OCI-LY1 (cell line): ENCODE measurements around the gene TTC33.

ENCODE experiments used
- H2AFZ ChIP-seq: fragments of 200-600 bp; sonication (generic), shearing (Covaris generic); 2 replicates; pipeline ENCODE4 v1.6.0; 2014; ENCODE audit warnings: antibody characterized with exemption, mild to moderate bottlenecking, low read length
- H3F3A ChIP-seq: fragments of 200-600 bp; sonication (generic), shearing (Covaris generic); 2 replicates; pipeline ENCODE4 v1.6.0; 2014; ENCODE audit warnings: mild to moderate bottlenecking, antibody characterized with exemption, low read length, moderate library complexity; ENCODE audit not compliant: insufficient read depth
- H3K27ac ChIP-seq: fragments of 200-600 bp; sonication (generic); 2 replicates; pipeline ENCODE4 v1.5.1; 2014; ENCODE audit warnings: low read length, mixed run types, mild to moderate bottlenecking, low read depth; ENCODE audit not compliant: poor library complexity, severe bottlenecking
- H3K27me3 ChIP-seq: fragments of 200-600 bp; sonication (generic); 2 replicates; pipeline ENCODE4 v1.6.0; 2014; ENCODE audit warnings: antibody characterized with exemption, mild to moderate bottlenecking, low read length, moderate library complexity; ENCODE audit not compliant: insufficient read depth
- H3K36me3 ChIP-seq: fragments of 200-600 bp; sonication (generic); 2 replicates; pipeline ENCODE4 v1.6.1; 2014; ENCODE audit warnings: mild to moderate bottlenecking, antibody characterized with exemption, low read length, moderate library complexity, mixed read lengths; ENCODE audit not compliant: insufficient read depth
- H3K4me1 ChIP-seq: fragments of 200-600 bp; sonication (generic); 2 replicates; pipeline ENCODE4 v1.5.1; 2014; ENCODE audit warnings: mild to moderate bottlenecking, low read length, moderate library complexity; ENCODE audit not compliant: insufficient read depth, severe bottlenecking
- H3K4me2 ChIP-seq: fragments of 200-600 bp; sonication (generic), shearing (Covaris generic); 2 replicates; pipeline ENCODE4 v1.6.1; 2014; ENCODE audit warnings: low read length
- H3K4me3 ChIP-seq: fragments of 200-600 bp; sonication (generic); 2 replicates; pipeline ENCODE4 v1.5.1; 2014; ENCODE audit warnings: low read length, low read depth, mild to moderate bottlenecking, mixed read lengths; ENCODE audit not compliant: poor library complexity, severe bottlenecking
- H3K79me2 ChIP-seq: fragments of 200-600 bp; shearing (Covaris generic); 2 replicates; pipeline ENCODE4 v1.6.1; 2016; ENCODE audit warnings: mixed run types, low read length, mixed read lengths; ENCODE audit not compliant: insufficient read depth
- H3K9ac ChIP-seq: fragments of 200-600 bp; sonication (generic), shearing (Covaris generic); 2 replicates; pipeline ENCODE4 v1.6.1; 2014; ENCODE audit warnings: mild to moderate bottlenecking, low read length, mixed read lengths
- H3K9me2 ChIP-seq: fragments of 200-600 bp; sonication (generic), shearing (Covaris generic); 2 replicates; pipeline ENCODE4 v1.6.1; 2014; ENCODE audit warnings: low read depth, mild to moderate bottlenecking, low read length, mixed read lengths
- H3K9me3 ChIP-seq: fragments of 200-600 bp; shearing (Covaris generic); 2 replicates; pipeline ENCODE4 v1.6.1; 2014; ENCODE audit warnings: low read length, mixed read lengths
- H4K20me1 ChIP-seq: fragments of 200-600 bp; sonication (generic), shearing (Covaris generic); 2 replicates; pipeline ENCODE4 v1.6.0; 2016; ENCODE audit warnings: mild to moderate bottlenecking, low read length; ENCODE audit not compliant: insufficient read depth
- EZH2 ChIP-seq: fragments of 200-600 bp; sonication (generic), shearing (Covaris generic); IDR thresholded peaks from 2 replicates; pipeline ENCODE4 v1.8.0; 2017; ENCODE audit warnings: borderline replicate concordance, mixed run types, mild to moderate bottlenecking, antibody characterized with exemption, low read length, moderate library complexity, mixed read lengths
- TF ChIP-seq, protein P1 (sequence below): fragments of 200-600 bp; sonication (generic), shearing (Covaris generic); IDR thresholded peaks from 2 replicates; pipeline ENCODE4 v1.5.1; 2017; ENCODE audit warnings: mild to moderate bottlenecking, antibody characterized with exemption, low read length, moderate library complexity, mixed read lengths

The TTC33 gene

DNA sequence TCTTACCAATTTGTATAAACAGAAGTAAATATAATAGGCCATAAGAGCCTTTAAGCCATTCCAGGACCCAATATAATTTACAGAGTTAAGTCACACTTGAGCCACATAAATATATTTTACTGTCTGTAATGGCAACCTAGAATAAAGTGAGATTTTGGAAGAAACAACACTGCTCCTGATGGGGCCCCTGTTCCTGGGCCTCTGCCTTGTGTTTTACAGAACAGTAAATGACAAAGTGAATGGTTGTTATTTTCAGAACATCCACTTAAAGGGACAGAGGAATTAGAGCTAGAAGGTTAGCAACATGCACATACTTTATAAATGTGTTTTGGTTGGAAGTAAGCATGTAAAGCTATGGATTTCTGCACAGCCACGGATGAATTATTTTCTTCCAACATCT, 72.5 kb downstream of the TTC33 start:
- H3K9ac ChIP-seq: peak overlapping the region; percentile 82
- H3K9me2 ChIP-seq: no peaks in the 10 kb centered on the region
- no peak overlapping the region for H2AFZ ChIP-seq
- peak overlapping the region; percentile 86 for H3K4me3 ChIP-seq
- TF ChIP-seq EZH2: no peak
- TF ChIP-seq, protein P1, sequence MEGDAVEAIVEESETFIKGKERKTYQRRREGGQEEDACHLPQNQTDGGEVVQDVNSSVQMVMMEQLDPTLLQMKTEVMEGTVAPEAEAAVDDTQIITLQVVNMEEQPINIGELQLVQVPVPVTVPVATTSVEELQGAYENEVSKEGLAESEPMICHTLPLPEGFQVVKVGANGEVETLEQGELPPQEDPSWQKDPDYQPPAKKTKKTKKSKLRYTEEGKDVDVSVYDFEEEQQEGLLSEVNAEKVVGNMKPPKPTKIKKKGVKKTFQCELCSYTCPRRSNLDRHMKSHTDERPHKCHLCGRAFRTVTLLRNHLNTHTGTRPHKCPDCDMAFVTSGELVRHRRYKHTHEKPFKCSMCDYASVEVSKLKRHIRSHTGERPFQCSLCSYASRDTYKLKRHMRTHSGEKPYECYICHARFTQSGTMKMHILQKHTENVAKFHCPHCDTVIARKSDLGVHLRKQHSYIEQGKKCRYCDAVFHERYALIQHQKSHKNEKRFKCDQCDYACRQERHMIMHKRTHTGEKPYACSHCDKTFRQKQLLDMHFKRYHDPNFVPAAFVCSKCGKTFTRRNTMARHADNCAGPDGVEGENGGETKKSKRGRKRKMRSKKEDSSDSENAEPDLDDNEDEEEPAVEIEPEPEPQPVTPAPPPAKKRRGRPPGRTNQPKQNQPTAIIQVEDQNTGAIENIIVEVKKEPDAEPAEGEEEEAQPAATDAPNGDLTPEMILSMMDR: no peak
- no peaks in the 10 kb centered on the region for H4K20me1 ChIP-seq
- H3K27me3 ChIP-seq: no peaks in the 10 kb centered on the region
- H3K79me2 ChIP-seq: peaks cover 67% of the 10 kb centered on the region
- no peaks in the 10 kb centered on the region for H3F3A ChIP-seq
- H3K9me3 ChIP-seq: no peaks in the 10 kb centered on the region
- H3K36me3 ChIP-seq: peaks cover 29% of the 10 kb centered on the region
- peaks cover 78% of the 10 kb centered on the region for H3K4me1 ChIP-seq
- H3K27ac ChIP-seq: peak overlapping the region; percentile 81
- H3K4me2 ChIP-seq: peak overlapping the region; percentile 97

- peak overlapping the region; percentile 82 for H3K9ac ChIP-seq
These were observed 73.4 kb downstream of the TTC33 start for GRCh38 chr5:40682154-40683017.

GRCh38 chr5:40681363-40682153, 74.2 kb downstream of the TTC33 start:
- no peaks in the 10 kb centered on the region for H3F3A ChIP-seq
- H3K27me3 ChIP-seq: no peaks in the 10 kb centered on the region
- H3K36me3 ChIP-seq: peaks cover 23% of the 10 kb centered on the region
- TF ChIP-seq EZH2: no peak
- TF ChIP-seq, protein P1: no peak
- H3K9me2 ChIP-seq: no peaks in the 10 kb centered on the region
- no peak overlapping the region for H2AFZ ChIP-seq
- peak overlapping the region; percentile 81 for H3K27ac ChIP-seq
- peak overlapping the region; percentile 82 for H3K9ac ChIP-seq
- H4K20me1 ChIP-seq: no peaks in the 10 kb centered on the region
- peak overlapping the region; percentile 97 for H3K4me2 ChIP-seq
- H3K4me1 ChIP-seq: peaks cover 79% of the 10 kb centered on the region
- peaks cover 64% of the 10 kb centered on the region for H3K79me2 ChIP-seq
- no peaks in the 10 kb centered on the region for H3K9me3 ChIP-seq
- peak overlapping the region; percentile 86 for H3K4me3 ChIP-seq

More at GRCh38 chr5:40682154-40683017, 73.4 kb downstream of the TTC33 start:
- Histone ChIP-seq H3K36me3 (peaks cover 24% of the 10 kb centered on the region), H2AFZ (no peak overlapping the region), H3K4me3 (peak overlapping the region; percentile 86), H3K27ac (peak overlapping the region; percentile 81), H3K9me2 (no peaks in the 10 kb centered on the region), H4K20me1 (no peaks in the 10 kb centered on the region), H3K79me2 (peaks cover 67% of the 10 kb centered on the region), H3K4me2 (peak overlapping the region; percentile 97), H3K27me3 (no peaks in the 10 kb centered on the region), H3K9me3 (no peaks in the 10 kb centered on the region), H3F3A (no peaks in the 10 kb centered on the region), H3K4me1 (peaks cover 79% of the 10 kb centered on the region)
- no peak for TF ChIP-seq EZH2
